Amygdala (tissue), 56 donors: ENCODE results near the gene CHRNA4.
A peak's percentile ranks its signal among the peaks of the same experiment; 100 is the strongest.

Source experiments
- DNase-seq, 56 donors: peaks; one replicate each; lab custom pipeline; 2025; lab: John Stamatoyannopoulos, UW

CHRNA4 gene

GRCh38 chr20:63398744-63399514 is 37.8 kb upstream of the CHRNA4 start:
- no peak for DNase-seq

- no peak for DNase-seq
Observed at GRCh38 chr20:63397946-63398450, 36.8 kb upstream of the CHRNA4 start.

- no peak for DNase-seq
Observed at GRCh38 chr20:63397155-63397843, 36.1 kb upstream of the CHRNA4 start.

GRCh38 chr20:63396300-63396699 is 35.2 kb upstream of the CHRNA4 start:
- DNase-seq = no peak

- no peak for DNase-seq
Observed at GRCh38 chr20:63395723-63396122, 34.6 kb upstream of the CHRNA4 start.

- DNase-seq = no peak
Observed at GRCh38 chr20:63394920-63395455, 33.8 kb upstream of the CHRNA4 start.

- peak in 30 of 56 donors; percentile 12 to 72 (median 38) for DNase-seq
Observed at GRCh38 chr20:63394069-63394919, 33.1 kb upstream of the CHRNA4 start.

- DNase-seq = no peak
Observed at GRCh38 chr20:63393566-63393965, 32.4 kb upstream of the CHRNA4 start.

- no peak for DNase-seq
Observed at GRCh38 chr20:63392465-63393365, 31.6 kb upstream of the CHRNA4 start.

GRCh38 chr20:63387917-63388316 is 26.8 kb upstream of the CHRNA4 start:
- DNase-seq = no peak

GRCh38 chr20:63387393-63387792 is 26.2 kb upstream of the CHRNA4 start:
- DNase-seq = no peak

GRCh38 chr20:63386491-63386890 is 25.3 kb upstream of the CHRNA4 start:
- no peak for DNase-seq

GRCh38 chr20:63385819-63386218 is 24.7 kb upstream of the CHRNA4 start:
- DNase-seq = no peak

GRCh38 chr20:63384336-63384735 is 23.2 kb upstream of the CHRNA4 start:
- DNase-seq = no peak

- no peak for DNase-seq
Observed at GRCh38 chr20:63383556-63383955, 22.4 kb upstream of the CHRNA4 start.

GRCh38 chr20:63382551-63383300 is 21.6 kb upstream of the CHRNA4 start:
- DNase-seq = no peak

GRCh38 chr20:63381781-63382431 is 20.8 kb upstream of the CHRNA4 start:
- DNase-seq = peak in 5 of 56 donors; percentile 8 to 34 (median 18)

GRCh38 chr20:63380346-63380870 is 19.3 kb upstream of the CHRNA4 start:
- no peak for DNase-seq
